Endothelial cell (in vitro differentiated cells): Measurements from ENCODE around the gene RPS6KL1. TPM values are rescaled to one million over a fixed set of nuclear protein-coding genes. Genes with fewer than 3 reads are reported as not detected.

ENCODE experiments used
- DNase-seq: peaks from one replicate; pipeline ENCODE4 v3.0.0; 2021; ENCODE audit warnings: low spot score
- H3K27ac Mint-ChIP-seq: one replicate; pipeline ENCODE4 v1.8.0; 2021; ENCODE audit warnings: mixed read lengths, inconsistent platforms; ENCODE audit not compliant: unreplicated experiment
- H3K27me3 Mint-ChIP-seq: one replicate; pipeline ENCODE4 v1.8.0; 2021; ENCODE audit warnings: mild to moderate bottlenecking, moderate library complexity, mixed read lengths, inconsistent platforms; ENCODE audit not compliant: unreplicated experiment
- H3K36me3 Mint-ChIP-seq: one replicate; pipeline ENCODE4 v1.8.0; 2021; ENCODE audit warnings: mild to moderate bottlenecking, low read depth, mixed read lengths, inconsistent platforms; ENCODE audit not compliant: unreplicated experiment
- H3K4me1 Mint-ChIP-seq: one replicate; pipeline ENCODE4 v1.8.0; 2021; ENCODE audit warnings: mild to moderate bottlenecking, mixed read lengths, inconsistent platforms; ENCODE audit not compliant: unreplicated experiment
- H3K4me3 Mint-ChIP-seq: one replicate; pipeline ENCODE4 v1.8.0; 2021; ENCODE audit warnings: mild to moderate bottlenecking, mixed read lengths, inconsistent platforms; ENCODE audit not compliant: unreplicated experiment
- H3K9me3 Mint-ChIP-seq: one replicate; pipeline ENCODE4 v1.8.0; 2021; ENCODE audit warnings: mixed read lengths, inconsistent platforms; ENCODE audit not compliant: unreplicated experiment
- total RNA-seq: library from RNA; stranded (reverse); fragmentation: NEBNext Ultra II Directional; extraction: Animal tissue kit (Norgen Biotek cat#: 25700); gene quantifications from one replicate; pipeline ENCODE4 v1.2.1, GENCODE V29; 2021; ENCODE audit not compliant: unreplicated experiment
- TF ChIP-seq, protein P1 (sequence below): fragments of 200-600 bp; sonication (generic); IDR thresholded peaks from one replicate; pipeline ENCODE4 v1.5.0; 2021; ENCODE audit warnings: antibody characterized with exemption; ENCODE audit not compliant: unreplicated experiment

RPS6KL1 gene
- total RNA-seq, 1 donor from 2014 or later: 2.3 TPM

DNA sequence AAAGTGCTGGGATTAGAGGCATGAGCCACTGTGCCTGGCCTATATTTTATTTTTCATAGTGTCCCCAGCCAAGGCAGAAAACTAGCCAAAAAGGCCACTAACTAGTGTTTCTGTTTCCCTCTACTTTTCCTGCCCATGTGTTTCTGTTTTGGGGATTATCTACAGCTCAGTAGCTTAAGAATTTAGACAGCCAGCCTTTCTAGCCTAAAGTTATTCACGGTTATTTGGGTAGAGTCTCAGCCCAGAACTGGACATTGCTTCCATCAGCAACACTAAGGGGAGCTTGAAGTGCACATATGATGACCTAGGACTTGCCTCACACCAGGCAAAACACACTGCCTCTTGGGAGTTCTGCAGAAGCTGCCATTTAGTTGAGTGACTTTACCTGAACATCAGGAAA lies 65.0 kb downstream of the RPS6KL1 start:
- H3K9me3 Mint-ChIP-seq: no peaks in the 10 kb centered on the region
- H3K36me3 Mint-ChIP-seq: no peaks in the 10 kb centered on the region
- TF ChIP-seq, protein P1, sequence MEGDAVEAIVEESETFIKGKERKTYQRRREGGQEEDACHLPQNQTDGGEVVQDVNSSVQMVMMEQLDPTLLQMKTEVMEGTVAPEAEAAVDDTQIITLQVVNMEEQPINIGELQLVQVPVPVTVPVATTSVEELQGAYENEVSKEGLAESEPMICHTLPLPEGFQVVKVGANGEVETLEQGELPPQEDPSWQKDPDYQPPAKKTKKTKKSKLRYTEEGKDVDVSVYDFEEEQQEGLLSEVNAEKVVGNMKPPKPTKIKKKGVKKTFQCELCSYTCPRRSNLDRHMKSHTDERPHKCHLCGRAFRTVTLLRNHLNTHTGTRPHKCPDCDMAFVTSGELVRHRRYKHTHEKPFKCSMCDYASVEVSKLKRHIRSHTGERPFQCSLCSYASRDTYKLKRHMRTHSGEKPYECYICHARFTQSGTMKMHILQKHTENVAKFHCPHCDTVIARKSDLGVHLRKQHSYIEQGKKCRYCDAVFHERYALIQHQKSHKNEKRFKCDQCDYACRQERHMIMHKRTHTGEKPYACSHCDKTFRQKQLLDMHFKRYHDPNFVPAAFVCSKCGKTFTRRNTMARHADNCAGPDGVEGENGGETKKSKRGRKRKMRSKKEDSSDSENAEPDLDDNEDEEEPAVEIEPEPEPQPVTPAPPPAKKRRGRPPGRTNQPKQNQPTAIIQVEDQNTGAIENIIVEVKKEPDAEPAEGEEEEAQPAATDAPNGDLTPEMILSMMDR: no peak
- no peak overlapping the region for H3K4me3 Mint-ChIP-seq
- peaks cover 2% of the 10 kb centered on the region for H3K4me1 Mint-ChIP-seq
- H3K27me3 Mint-ChIP-seq: peaks cover 2% of the 10 kb centered on the region
- DNase-seq: no peak
- H3K27ac Mint-ChIP-seq: no peak overlapping the region

DNA sequence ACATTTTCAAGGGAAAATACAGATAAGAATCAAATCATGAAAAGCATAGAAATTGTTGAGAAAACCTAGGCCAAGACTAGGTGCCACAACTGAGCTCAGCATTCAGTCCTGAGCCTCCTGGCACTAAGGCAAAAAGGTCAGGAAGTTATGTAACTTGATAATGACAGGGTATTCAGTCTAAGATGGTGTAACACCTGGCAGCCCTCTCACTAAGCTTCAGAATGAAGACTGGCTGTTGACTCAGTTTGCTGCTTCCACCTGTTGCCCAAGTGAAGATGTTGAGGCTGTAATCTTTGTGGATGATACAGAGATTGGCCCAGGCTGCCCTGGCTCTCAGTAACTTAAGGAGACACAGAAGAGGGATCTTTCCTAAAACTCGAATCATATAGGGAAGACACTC lies 66.7 kb downstream of the RPS6KL1 start:
- Mint-ChIP-seq H3K4me3 (no peak overlapping the region), H3K27ac (no peak overlapping the region), H3K4me1 (peaks cover 2% of the 10 kb centered on the region), H3K36me3 (no peaks in the 10 kb centered on the region), H3K9me3 (no peaks in the 10 kb centered on the region), H3K27me3 (no peaks in the 10 kb centered on the region)
- TF ChIP-seq, protein P1: no peak
- DNase-seq: no peak

DNA sequence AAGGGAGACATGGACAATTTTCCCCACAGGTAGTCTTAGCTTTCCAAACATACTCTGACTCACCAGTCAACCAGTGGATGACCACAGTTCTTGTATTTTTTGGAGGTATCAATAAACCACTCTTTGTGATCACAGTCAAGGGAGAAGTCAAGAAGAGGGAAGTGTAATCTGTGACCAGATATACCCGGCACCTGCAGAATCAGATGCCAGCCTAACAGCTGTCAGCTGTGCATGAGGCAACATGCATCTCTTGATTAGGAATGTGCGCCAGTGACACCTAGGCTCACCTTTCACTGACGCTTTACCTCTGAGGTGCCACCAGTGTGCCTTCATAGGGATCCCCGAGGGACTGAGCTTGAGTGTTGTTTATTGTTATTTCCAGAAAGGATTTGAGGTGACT lies 67.1 kb downstream of the RPS6KL1 start:
- TF ChIP-seq, protein P1: no peak
- H3K4me3 Mint-ChIP-seq: no peak overlapping the region
- no peak overlapping the region for H3K27ac Mint-ChIP-seq

DNA sequence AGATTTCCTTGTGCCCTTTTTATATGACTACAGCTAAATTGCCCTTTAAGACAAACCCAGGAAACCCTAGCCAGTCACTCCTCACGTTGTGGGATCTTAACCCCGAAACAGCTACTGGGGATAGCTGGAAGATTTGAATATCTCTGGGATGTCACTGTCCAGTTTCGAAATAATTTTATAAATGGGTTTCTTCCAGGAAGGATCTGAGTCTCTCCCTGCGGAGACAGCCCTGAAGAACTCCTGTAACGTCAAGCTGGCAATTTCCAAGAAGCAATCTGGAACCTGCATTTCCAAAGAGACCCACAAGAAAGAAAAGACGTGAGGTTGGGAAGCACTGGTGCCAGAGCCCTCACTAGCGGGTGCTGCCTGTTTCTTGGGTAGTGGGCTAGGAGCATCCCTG lies 68.0 kb downstream of the RPS6KL1 start:
- no peak for DNase-seq
- no peaks in the 10 kb centered on the region for H3K36me3 Mint-ChIP-seq
- H3K27ac Mint-ChIP-seq: no peak overlapping the region
- TF ChIP-seq, protein P1: no peak
- H3K4me3 Mint-ChIP-seq: no peak overlapping the region
- H3K4me1 Mint-ChIP-seq: peaks cover 2% of the 10 kb centered on the region
- H3K27me3 Mint-ChIP-seq: no peaks in the 10 kb centered on the region
- no peaks in the 10 kb centered on the region for H3K9me3 Mint-ChIP-seq

More for the DNA sequence above, 67.1 kb downstream of the RPS6KL1 start:
- DNase-seq: no peak
- no peaks in the 10 kb centered on the region for H3K9me3 Mint-ChIP-seq
- peaks cover 2% of the 10 kb centered on the region for H3K4me1 Mint-ChIP-seq
- H3K36me3 Mint-ChIP-seq: no peaks in the 10 kb centered on the region
- H3K27me3 Mint-ChIP-seq: no peaks in the 10 kb centered on the region

Other genes starting within 250 kb of the RPS6KL1 start
- gene AREL1, start 210.2 kb downstream of the RPS6KL1 start, total RNA-seq: 41.6 TPM
- 35.7 TPM for gene FCF1, start 210.1 kb downstream of the RPS6KL1 start, total RNA-seq
- gene YLPM1, start 159.9 kb downstream of the RPS6KL1 start, total RNA-seq: 74.9 TPM
- 0.08 TPM for gene PROX2, start 47.1 kb downstream of the RPS6KL1 start, total RNA-seq
- gene DLST, start 41.3 kb downstream of the RPS6KL1 start, total RNA-seq: 125 TPM
- gene PGF, start 32.3 kb upstream of the RPS6KL1 start, total RNA-seq: 6.5 TPM
- 31.8 TPM for gene EIF2B2, start 79.7 kb upstream of the RPS6KL1 start, total RNA-seq
- gene MLH3, start 128.2 kb upstream of the RPS6KL1 start, total RNA-seq: 17.2 TPM
- gene ACYP1, start 140.8 kb upstream of the RPS6KL1 start, total RNA-seq: 5.8 TPM
- 1.6 TPM for gene ZC2HC1C, start 146.4 kb upstream of the RPS6KL1 start, total RNA-seq
- gene NEK9, start 203.8 kb upstream of the RPS6KL1 start, total RNA-seq: 74.3 TPM